Mammary epithelial cell (primary cell): ENCODE data around the gene ERMARD.

Experiments
- EZH2 ChIP-seq: IDR thresholded peaks from 2 replicates; pipeline ENCODE4 v1.6.1; 2012; ENCODE audit warnings: low read length, inconsistent platforms, borderline replicate concordance
- TF ChIP-seq, protein P1 (sequence below), 2 donors: IDR thresholded peaks in 1 of 2; conservative IDR thresholded peaks in 1 of 2; 2 replicates each; pipeline ENCODE4 v1.5.1; 2011 to 2012; ENCODE audit warnings: inconsistent platforms in 2 of 2, low read length in 2 of 2, mild to moderate bottlenecking in 2 of 2, control low read depth in 1 of 2, low read depth in 1 of 2; ENCODE audit not compliant: insufficient read depth in 1 of 2; ENCODE audit errors: extremely low read depth in 1 of 2

DNA sequence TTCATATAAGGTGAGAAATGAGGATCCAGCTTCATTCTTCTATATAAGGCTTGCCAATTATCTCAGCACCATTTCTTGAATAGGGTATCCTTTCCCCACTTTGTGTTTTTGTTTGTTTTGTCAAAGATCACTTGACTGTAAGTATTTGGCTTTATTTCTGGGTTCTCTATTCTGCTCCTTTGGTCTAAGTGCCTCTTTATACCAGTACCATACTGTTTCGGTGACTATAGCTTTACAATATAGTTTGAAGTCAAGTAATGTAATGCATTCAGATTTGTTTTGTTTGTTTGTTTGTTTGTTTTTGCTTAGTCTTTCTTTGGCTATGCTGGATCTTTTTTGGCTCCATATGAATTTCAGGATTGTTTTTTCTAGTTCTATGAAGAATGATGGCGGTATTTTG lies 64.6 kb downstream of the ERMARD start:
- TF ChIP-seq, protein P1, sequence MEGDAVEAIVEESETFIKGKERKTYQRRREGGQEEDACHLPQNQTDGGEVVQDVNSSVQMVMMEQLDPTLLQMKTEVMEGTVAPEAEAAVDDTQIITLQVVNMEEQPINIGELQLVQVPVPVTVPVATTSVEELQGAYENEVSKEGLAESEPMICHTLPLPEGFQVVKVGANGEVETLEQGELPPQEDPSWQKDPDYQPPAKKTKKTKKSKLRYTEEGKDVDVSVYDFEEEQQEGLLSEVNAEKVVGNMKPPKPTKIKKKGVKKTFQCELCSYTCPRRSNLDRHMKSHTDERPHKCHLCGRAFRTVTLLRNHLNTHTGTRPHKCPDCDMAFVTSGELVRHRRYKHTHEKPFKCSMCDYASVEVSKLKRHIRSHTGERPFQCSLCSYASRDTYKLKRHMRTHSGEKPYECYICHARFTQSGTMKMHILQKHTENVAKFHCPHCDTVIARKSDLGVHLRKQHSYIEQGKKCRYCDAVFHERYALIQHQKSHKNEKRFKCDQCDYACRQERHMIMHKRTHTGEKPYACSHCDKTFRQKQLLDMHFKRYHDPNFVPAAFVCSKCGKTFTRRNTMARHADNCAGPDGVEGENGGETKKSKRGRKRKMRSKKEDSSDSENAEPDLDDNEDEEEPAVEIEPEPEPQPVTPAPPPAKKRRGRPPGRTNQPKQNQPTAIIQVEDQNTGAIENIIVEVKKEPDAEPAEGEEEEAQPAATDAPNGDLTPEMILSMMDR (conservative IDR thresholded peaks at IDR 0.05 in 1 of 2, IDR thresholded peaks at IDR 0.05 in 1 of 2; ENCODE audit: extremely low read depth in 1 of 2, insufficient read depth in 1 of 2, low read depth in 1 of 2, low read length in 2 of 2) = no peak
- TF ChIP-seq EZH2 = no peak
